Stimulated activated CD8-positive, alpha-beta memory T cell treated with anti-CD3 and anti-CD28 coated beads, Interleukin-4, amount 100 ng/mL, for 24 hours (primary cell): Measurements from ENCODE around the gene RAD51B.
"Not testable (repeated sequence)": the region's sequence is repeated elsewhere in the genome, so short reads cannot be mapped to it uniquely, and the experiment has no call there.

ENCODE experiments used
- DNase-seq: peaks from one replicate; pipeline ENCODE4 v3.0.0-alpha.2; 2020; ENCODE audit warnings: low read depth

Gene RAD51B

DNA sequence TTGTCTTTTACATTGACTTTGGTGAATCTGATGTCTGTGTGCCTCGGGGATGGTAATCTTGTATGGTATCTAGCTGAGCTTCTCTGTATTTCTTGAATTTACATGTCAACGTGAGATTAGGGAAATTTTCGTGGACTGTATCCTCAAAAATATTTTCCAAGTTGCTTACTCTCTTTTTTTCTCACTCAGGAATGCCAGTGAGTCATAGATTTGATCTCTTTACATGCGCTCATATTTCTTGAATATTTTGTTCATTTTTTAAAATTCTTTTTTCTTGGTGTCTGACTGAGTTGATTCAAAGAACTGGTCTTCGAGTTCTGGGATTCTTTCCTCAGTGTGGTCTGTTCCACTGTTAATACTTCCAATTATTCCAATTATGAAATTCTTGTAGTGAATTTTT lies 207.7 kb downstream of the RAD51B start:
- no peak for DNase-seq

DNA sequence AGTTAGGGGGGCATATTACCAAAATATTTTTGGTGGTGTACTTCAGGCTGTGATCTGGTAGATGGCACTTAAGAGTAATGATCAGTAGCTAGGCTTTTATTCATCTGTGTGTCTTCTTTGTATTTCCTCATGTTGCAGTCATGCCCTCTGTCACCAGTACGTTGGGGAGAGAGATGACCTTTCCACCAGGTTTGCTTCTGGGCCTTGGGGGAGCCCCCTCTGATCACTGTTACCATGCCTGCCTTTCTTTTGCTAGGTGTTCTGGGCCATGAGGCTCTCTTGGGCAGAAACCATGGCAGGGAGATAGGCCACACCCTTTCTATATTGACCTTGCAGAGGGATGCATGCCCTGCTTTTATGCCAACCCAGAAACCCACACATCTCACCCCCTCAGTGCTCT lies 208.5 kb downstream of the RAD51B start:
- DNase-seq: no peak

DNA sequence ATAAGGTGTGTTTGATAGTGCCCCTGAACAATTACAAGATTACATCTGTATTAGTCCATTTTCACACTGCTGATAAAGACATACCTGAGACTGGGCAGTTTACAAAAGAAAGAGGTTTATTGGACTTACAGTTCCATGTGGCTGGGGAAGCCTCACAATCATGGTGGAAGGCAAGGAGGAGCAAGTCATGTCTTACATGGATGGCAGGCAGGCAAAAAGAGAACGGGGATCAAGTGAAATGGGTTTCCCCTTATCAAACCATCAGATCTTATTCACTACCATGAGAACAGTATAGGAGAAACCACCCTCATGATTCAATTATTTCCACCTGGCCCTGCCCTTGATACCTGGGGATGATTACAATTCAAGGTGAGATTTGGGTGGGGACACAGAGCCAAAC lies 211.4 kb downstream of the RAD51B start:
- DNase-seq: not testable (repeated sequence)

DNA sequence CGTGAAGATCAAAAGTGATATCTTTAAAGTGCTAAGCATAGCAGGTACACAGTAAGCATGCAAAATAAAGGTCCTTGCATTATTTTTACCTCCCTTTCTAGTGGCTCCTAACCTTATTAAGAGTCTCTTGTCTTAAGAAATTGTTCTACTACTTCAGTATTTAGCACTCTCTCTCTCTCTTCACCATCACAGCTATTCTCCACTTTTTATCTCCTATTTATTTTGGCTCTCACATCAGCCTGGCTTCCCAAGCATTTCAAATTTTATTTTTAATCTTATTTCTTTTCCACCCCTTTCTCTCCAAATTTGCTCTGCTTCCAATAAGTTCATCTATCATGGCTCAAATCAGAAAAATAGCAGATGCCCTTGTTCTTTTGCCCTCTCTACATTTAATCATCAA lies 212.6 kb downstream of the RAD51B start:
- no peak for DNase-seq

DNA sequence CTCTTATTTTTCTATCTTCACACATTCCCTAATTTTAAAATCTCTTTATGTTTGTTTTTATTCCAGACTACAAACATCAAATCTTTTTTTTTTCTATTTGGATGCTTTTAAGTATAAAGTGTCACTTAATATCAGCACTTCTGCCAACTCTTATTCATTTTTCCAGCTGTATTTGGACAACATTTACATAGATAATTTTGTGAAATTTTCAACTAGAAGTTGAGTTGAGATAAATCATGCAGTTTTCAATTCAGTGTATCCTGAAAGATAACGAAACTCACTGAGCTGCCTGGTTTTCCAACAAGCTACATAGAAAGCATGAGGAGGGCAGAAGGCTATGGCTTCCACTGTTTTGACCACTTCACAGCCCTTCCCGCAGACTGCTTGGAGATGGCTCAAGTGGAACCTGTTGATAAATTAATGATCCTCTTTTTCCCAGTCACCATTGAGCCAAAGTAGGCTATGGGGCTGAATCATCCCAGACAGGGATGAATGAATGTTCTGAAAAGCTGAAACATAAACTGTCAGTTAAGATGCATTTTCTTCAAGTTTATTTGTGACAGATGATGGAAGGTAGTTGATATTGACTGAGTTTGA lies 213.9 kb downstream of the RAD51B start:
- no peak for DNase-seq

DNA sequence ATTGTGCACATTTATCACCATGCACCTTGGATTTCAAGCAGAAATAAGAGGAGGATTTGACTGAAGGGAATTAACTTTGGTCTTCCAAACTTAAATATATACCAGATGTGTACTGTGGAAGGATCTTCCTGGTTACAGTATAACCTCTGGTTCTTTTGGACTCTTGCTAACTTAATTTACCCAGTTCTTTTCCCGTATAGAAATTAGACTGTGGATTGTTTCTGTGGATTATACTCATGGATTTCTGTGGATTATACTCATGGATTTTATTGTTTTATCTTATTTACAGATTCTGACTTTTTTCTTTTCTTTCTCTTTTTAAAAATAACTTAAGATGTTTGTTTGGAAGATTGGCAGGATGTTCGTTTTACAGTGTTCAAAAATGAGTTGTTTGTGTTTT lies 215.3 kb downstream of the RAD51B start:
- DNase-seq: no peak

DNA sequence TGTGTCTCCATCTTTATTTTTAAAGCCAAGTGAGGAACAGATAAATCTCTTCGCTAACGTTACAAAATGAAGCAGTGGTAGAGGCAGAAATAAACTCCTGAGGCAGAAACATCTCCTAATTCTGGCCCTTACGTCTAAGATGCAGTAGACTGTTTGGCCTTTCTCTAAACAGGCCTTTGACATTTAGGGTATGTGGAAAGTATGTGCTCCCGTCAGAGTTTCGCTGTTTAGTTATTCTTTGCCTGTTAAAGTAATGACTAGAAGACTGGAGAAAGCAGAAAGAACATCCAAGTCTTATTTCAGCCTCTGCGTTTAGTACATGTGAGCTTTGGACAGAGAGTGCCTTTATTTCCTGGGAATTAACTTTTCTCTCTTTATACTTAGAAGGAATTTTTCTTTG lies 216.6 kb downstream of the RAD51B start:
- DNase-seq: no peak

DNA sequence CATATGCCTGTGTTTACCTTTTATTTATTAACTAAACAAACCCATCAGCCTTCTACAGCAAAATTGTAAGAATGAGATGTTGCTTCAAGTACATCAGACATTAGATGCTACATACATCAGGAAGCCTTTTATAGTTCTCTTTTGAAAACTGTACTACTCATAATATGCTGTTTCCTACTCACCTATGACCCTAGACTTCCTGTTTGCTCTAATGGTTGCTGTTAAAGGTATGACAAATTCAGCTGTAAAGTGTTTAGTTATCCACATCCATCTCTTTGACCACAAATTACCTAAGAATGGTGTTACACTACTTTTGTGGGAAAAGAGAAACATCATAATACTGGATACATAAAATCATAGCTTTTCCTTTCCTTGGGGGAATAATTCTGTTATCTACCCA lies 220.0 kb downstream of the RAD51B start:
- no peak for DNase-seq

DNA sequence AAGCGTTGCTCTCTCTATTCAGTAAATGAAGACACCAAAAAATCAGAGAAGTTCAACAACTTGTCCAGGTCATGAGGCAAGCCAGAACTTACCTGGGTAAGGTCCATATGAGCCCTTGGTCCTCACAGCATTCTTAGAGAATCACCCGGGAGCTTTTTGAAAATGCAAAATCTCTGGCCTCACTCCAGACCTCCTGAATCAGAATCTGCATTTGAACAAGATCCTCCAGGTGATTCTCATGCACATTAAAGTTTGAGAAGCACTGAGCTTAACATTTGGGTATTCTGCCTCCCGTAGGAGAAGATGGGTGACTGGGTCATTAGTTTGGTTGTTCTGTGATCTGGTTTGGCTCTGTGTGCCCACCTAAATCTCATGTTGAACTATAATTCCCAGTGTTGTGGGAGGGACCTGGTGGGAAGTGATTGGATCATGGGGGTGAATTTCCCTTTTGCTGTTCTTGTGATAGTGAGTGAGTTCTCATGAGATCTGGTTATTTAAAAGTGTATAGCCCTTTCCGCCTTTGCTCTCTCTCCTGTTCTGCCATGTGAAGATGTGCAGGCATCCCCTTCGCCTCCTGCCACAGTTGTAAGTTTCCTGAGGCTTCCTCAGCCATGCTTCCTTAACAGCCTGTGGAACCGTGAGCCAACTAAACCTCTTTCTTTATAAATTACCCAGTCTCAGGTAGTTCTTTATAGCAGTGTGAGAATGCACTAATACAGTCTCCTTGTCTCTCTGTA lies 221.2 kb downstream of the RAD51B start:
- DNase-seq: no peak

DNA sequence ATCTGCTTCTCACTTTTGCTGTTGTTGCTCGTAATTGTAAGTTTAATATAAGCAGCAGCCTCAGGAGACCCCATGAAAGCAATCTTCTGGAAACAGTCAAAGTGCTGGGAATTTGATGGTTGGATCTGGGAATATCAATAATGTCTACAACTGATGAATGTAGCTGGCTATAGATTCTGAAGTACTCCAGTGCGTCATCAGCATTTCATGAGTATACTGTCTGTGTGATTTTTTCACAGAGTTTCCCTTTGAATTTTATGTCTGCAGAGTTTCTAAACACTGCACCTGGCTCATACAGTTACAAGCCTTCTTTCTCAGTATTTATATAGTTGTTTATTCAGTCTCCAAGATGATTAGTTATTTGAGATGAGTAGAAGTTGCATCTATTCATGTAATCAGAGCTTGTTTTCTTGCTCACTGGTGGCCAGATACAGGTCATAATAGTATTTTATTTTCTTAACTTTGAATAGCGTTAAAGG lies 222.3 kb downstream of the RAD51B start:
- no peak for DNase-seq

DNA sequence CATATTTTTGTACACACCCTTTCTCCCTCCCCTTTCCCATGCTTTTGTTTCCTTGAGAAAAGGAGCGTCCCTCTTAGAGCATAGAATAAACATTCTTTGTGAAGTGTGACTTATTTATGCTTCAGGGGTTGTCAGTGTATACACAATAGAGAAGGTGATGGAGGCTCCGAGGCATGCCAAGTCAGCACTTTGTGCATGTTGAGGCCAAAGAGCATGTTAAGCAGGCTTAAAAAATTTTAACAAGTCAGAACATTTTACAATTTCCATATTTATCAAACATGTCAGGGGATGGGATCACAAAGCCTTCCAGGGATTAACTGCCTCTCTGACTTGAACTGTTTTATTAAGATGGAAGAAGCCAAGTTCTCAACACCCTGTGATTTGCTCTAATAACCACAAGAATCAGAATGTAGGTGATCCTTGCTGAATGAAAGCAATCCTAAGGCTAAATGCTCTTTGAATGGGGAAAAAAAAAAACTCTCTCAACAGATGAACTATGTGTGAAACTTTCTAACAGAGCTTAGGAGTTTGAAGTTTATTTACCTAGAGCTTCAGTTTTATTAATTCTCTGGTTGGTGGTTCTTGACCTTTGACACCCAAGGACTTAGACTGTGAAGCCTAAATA lies 223.1 kb downstream of the RAD51B start:
- DNase-seq: no peak

DNA sequence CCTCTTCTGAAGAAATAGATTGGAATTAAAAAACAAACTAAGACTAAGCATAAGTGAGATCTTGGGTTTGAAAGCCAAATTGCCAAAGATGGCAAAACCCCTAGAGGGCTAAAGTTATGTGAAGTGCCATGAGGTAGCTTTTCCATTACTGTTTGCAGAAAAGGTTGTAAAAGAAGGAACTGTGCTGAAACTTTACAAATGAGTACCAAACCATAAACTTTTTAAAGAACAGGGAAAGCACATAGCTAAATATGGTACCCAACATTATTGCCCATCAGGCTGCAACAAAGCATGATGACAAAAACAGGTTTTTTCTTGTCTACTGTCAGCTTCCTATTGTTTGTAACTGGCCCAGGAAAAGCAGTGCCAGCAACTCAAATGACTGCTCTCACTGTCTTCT lies 224.2 kb downstream of the RAD51B start:
- no peak for DNase-seq

DNA sequence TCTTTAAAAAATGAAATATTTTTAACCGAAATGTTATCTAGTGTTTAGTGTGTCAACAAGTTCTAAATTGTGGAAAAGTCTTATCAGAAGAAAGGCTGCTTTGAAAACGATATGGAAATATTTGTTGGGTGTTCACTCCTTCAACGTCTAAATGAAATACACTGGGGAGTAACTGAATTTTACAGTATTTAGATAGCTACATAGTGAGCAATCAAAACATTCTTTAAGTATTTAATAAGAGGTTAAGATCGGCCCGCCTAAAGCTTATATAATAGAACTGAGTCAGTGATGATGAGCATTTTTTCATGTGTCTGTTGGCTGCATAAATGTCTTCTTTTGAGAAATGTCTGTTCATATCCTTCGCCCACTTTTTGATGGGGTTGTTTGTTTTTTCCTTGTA lies 228.3 kb downstream of the RAD51B start:
- DNase-seq: no peak

DNA sequence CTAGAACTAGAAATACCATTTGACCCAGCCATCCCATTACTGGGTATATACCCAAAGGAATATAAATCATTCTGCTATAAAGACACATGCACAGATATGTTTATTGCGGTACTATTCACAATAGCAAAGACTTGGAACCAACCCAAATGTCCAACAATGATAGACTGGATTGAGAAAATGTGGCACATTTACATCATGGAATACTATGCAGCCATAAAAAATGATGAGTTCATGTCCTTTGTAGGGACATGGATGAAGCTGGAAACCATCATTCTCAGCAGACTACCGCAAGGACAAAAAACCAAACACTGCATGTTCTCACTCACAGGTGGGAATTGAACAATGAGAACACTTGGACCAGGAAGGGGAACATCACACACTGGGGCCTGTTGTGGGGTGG lies 229.2 kb downstream of the RAD51B start:
- DNase-seq: not testable (repeated sequence)

DNA sequence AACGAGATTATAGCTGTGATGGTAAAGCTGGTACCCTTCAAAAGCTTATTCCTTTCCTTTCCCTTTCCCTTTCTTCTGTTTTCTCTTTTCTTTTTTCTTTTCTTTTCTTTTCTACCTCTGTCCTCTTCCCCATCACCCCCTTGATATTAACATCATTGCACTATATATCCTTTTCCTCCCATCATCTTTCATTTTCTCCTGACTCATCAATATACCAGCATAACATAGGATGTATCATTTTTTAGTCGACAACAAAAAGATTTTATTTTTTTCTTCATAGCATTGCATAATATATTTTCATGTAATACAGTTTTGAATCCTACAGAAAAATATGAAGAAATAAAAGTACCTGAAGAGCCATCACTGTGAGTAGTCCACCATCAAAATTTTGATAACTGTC lies 230.6 kb downstream of the RAD51B start:
- no peak for DNase-seq

DNA sequence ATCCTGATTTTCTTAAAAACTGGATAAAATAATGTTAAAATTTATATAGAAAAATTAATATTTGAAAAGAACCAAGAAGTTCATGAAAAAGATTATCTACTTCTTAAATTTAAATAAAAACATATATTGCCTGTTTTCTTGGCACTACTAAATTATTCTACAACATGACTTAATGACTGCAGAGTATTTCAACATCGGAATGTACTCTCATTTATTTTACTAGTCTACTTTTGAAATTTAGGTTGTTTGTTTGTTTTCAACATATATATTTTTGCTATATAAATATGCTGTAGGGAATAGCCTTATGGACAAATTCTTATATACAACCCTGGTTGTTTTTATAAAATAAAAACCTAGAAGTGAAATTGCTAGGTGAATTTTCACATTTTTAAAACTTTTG lies 231.6 kb downstream of the RAD51B start:
- DNase-seq: no peak

DNA sequence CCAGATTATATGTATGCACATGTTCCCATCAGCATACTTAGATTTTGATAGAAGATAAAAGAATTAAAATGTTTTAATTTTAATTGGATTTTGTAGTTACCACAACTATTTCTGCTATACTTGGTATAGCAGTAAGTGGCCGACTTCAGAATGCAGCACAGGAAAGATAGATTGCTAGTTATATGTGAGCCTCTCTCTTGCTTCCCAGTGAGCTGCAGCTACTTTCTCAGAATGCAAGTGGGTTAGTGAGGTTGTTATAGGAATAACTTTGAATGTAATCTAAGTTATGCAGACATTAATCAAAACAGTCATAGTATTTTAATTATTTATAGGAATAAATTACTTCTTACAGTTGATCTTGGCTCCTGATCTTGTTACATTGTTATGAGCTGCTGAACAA lies 240.6 kb downstream of the RAD51B start:
- DNase-seq: no peak

DNA sequence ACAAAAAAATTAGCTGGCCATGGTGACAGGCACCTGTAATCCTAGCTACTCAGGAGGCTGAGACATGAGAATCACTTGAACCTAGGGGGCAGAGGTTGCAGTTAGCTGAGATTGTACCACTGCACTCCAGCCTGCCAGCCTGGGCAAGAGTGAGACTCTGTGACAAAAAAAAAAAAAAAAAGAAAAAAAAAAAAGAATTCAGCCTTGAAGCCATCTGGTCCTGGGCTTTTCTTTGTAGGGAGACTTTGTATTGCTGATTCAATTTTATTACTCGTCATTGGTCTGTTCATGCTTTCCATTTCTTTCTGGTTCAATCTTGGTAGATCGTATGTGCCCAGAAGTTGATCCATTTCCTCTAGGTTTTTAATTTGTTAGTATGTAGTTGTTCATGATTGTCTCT lies 243.1 kb downstream of the RAD51B start:
- no peak for DNase-seq

DNA sequence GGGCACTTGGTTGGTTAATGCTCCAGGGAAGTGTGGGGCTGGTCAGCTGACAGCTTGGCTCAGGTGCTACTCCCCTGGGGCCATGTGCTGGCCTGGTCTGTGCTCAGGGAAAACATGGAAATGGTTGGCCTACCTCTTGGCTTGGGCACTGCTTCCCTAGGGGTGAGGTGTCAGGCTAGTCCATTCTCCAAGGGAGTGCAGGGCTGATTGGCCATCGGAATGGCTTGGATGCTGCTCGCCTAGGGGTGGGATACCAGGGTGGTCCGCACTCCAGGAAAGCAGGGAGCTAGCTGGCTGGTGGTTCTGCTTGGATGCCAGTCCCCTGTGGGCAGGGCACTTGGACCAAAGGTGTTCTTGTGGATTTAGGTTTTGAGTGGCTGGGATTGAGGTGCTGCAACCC lies 245.7 kb downstream of the RAD51B start:
- DNase-seq: no peak

DNA sequence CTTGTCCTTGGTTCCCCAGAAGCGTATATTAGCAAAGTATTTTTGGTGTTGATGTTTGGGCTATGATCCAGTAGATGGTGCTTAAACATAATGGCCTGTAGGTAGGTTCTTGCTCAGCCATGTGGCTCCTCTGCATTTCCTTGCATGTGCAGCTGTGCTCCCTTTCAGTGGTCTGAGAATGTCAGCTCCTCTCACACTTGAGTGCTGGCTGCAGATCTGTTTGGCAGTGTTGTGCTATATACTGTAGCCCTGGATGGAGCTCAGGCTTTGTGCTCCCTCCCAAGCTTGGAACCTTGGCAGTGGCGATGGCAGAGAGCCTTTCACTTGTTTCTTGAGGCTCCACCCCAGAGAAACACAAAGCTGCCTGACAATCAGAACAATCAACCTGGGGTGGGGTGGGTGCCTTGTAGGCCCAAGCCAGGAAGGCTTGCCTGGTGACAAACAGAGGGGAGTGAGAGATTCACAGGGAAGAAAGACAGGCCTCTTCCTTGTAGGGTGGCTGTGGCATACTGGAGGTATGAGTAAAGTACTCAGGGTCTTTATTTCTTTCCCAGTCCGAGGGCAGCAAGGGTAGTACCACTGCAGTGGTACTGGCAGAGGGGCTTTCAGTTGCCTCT lies 255.3 kb downstream of the RAD51B start:
- DNase-seq: no peak

DNA sequence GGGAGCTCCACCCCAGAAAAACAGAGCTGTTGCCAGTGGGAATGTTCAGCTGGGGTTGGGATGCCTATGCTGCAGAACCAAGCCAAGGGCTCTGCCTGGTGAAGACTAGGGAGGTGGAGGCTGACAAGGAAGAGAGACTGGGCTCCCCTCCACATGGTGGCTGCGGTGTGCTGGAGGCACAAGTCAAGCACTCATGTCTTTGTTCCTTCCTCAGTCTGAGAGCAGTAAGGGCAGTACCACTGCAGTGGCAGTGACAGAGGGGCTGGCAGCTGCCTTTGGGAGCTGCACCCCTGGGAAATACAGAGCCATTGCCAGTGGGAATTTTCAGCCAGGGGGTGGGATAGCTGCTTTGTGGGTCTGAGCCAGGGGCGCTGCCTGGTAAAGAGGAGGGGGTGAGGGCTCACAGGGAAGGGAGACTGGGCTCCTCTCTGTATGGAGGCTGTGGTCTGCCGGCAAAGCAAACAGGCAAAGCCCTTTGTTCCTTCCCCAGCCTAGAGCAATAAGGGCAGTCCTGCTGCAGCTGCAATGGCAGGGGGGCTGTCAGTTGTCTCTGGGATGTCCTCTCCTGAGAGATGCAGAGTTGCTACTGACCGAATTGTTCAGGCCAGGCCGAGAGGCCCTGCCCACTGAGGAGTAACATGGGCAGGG lies 255.9 kb downstream of the RAD51B start:
- no peak for DNase-seq

DNA sequence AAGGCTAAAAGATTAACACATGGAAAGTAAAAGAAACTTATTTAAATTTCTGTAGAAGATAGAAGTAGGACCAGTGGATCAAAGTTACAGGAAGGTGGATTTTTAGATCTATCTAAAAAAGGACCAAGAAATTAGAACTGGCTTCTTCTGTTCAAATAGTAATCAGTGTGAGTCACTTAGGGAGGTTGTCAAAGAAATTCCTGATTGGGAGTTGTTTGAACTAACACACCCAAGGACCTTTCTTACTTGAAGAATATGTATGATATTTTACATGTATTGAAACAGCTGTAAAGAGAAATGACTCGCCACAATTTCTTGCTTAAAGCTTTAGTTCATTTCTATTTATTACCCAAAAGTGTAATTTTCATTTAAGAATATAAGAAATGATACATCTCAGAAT lies 256.9 kb downstream of the RAD51B start:
- DNase-seq: no peak
